ENCODE results near the gene ZNF638. TPM values are rescaled to one million over a fixed set of nuclear protein-coding genes. Genes with fewer than 3 reads are reported as not detected.

Gene ZNF638
- total and polyA plus RNA-seq, 10 of the 15 experiments (the other 5 are each of a cell fraction or from before 2014, with no cell fraction given) = 37.6 to 133 (median 64.5) TPM

GRCh38 chr2:71361631-71362030, 30.0 kb downstream of the ZNF638 start (continued):
- TF ChIP-seq RUNX3 (IDR thresholded peaks at IDR 0.05; ENCODE audit: low read length) (peak; percentile 59), CREM (IDR thresholded peaks at IDR 0.05; ENCODE audit: low read depth) (no peak), TARDBP (IDR thresholded peaks at IDR 0.05; ENCODE audit: borderline replicate concordance) (no peak), BMI1 (IDR thresholded peaks at IDR 0.05; ENCODE audit: borderline replicate concordance) (peak; percentile 69; the same call in 1 of the 2 replicates), NR2F1 (conservative IDR thresholded peaks at IDR 0.05) (no peak), HDGF (IDR thresholded peaks at IDR 0.05) (no peak), USF1 (IDR thresholded peaks at IDR 0.05; ENCODE audit: borderline replicate concordance, extremely low read length, insufficient read depth, low read depth, low read length) (no peak), CHD2 (IDR thresholded peaks at IDR 0.05; ENCODE audit: borderline replicate concordance, low read depth, low read length) (peak; percentile 44; the same call in 1 of the 2 replicates), CBFB (IDR thresholded peaks at IDR 0.05; ENCODE audit: low read depth) (no peak), IRF3 (IDR thresholded peaks at IDR 0.05) (no peak), EP300 (IDR thresholded peaks at IDR 0.05; ENCODE audit: borderline replicate concordance in 1 of 2, control insufficient read depth in 1 of 2, low read depth in 2 of 2, low read length in 2 of 2) (peak; percentile 56 to 88; a peak in 3 of 4 replicates), NFIC (IDR thresholded peaks at IDR 0.05; ENCODE audit: low read depth, low read length) (no peak), RAD21 (IDR thresholded peaks at IDR 0.05; ENCODE audit: insufficient read depth, low read depth, low read length) (no peak), HDAC6 (IDR thresholded peaks at IDR 0.05; ENCODE audit: unreplicated experiment) (no peak), ZNF384 (IDR thresholded peaks at IDR 0.05; ENCODE audit: borderline replicate concordance, low read depth, low read length) (peak; percentile 76; the same call in 1 of the 2 replicates), REST (IDR thresholded peaks at IDR 0.05; ENCODE audit: low read depth, low read length) (no peak), JUNB (IDR thresholded peaks at IDR 0.05) (no peak), CEBPZ (IDR thresholded peaks at IDR 0.05; ENCODE audit: low read depth, low read length) (no peak), ZBED1 (IDR thresholded peaks at IDR 0.05; ENCODE audit: borderline replicate concordance) (no peak), HDAC2 (IDR thresholded peaks at IDR 0.05) (no peak), CBX5 (IDR thresholded peaks at IDR 0.05; ENCODE audit: low read depth) (no peak), NR2C2 (IDR thresholded peaks at IDR 0.05; ENCODE audit: borderline replicate concordance, control insufficient read depth, insufficient read length, low read depth) (no peak), IRF4 (IDR thresholded peaks at IDR 0.05; ENCODE audit: low read depth, low read length) (0 out of 2 replicates have a peak, but pooled peaks have one; percentile 34), WRNIP1 (IDR thresholded peaks at IDR 0.05; ENCODE audit: borderline replicate concordance, low read depth, low read length) (no peak)

All from GM12878 (cell line).